Keratinocyte (primary cell): Measurements from ENCODE around the gene ANKRD39.

ENCODE experiments used
- EZH2 ChIP-seq: IDR thresholded peaks from one replicate; pipeline ENCODE4 v1.6.1; 2012; ENCODE audit warnings: inconsistent platforms, mild to moderate bottlenecking, low read length, moderate library complexity
- TF ChIP-seq, protein P1 (sequence below), 3 experiments: IDR thresholded peaks in 1 of 3; conservative IDR thresholded peaks in 1 of 3; optimal IDR thresholded peaks in 1 of 3; 2 replicates in 2 of 3; 3 replicates in 1 of 3; pipeline versions ENCODE3 to v1.5.1; 2011; ENCODE audit warnings: low read length in 3 of 3, mild to moderate bottlenecking in 3 of 3, moderate library complexity in 2 of 3, control low read depth in 1 of 3, inconsistent platforms in 1 of 3; ENCODE audit not compliant: insufficient read depth in 2 of 3; ENCODE audit errors: extremely low read depth in 1 of 3

DNA sequence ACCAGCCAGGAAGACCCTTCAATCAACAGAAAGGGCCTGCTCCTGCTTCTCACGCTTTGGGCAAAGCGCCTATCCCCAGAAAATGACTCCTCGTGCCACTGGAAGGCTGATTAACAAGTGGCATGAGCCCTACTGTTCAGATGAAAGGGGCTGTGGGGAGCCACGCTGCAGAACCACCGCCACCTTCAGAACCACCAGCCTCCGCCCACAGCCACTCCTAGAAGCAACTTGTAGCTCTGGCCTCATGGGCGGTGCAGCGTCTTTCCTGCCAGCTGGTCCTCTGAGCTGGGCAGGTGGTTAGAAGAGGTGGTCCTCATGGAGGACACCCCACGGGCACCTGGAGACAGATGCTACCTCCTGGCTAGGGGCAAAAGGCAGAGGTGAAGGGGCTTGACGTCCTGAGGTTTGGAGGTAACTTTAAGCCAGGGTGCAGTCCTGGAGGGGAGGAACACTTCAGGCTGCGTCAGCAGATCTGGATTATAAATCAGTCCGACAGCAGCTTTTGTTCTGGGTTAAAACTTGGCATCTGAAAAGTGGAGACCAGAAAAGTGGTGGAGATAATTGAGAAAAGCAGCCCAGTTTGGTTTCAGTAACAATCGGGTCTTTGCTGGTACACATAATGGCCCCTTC is 12.9 kb upstream of the ANKRD39 start:
- no peak for TF ChIP-seq EZH2
- TF ChIP-seq, protein P1, sequence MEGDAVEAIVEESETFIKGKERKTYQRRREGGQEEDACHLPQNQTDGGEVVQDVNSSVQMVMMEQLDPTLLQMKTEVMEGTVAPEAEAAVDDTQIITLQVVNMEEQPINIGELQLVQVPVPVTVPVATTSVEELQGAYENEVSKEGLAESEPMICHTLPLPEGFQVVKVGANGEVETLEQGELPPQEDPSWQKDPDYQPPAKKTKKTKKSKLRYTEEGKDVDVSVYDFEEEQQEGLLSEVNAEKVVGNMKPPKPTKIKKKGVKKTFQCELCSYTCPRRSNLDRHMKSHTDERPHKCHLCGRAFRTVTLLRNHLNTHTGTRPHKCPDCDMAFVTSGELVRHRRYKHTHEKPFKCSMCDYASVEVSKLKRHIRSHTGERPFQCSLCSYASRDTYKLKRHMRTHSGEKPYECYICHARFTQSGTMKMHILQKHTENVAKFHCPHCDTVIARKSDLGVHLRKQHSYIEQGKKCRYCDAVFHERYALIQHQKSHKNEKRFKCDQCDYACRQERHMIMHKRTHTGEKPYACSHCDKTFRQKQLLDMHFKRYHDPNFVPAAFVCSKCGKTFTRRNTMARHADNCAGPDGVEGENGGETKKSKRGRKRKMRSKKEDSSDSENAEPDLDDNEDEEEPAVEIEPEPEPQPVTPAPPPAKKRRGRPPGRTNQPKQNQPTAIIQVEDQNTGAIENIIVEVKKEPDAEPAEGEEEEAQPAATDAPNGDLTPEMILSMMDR (optimal IDR thresholded peaks at IDR 0.05 in 1 of 3, IDR thresholded peaks at IDR 0.05 in 1 of 3, conservative IDR thresholded peaks at IDR 0.05 in 1 of 3; ENCODE audit: extremely low read depth in 1 of 3, insufficient read depth in 2 of 3, low read length in 3 of 3), result no peak
